ENCODE results near the gene LUZP2.

The LUZP2 gene

DNA sequence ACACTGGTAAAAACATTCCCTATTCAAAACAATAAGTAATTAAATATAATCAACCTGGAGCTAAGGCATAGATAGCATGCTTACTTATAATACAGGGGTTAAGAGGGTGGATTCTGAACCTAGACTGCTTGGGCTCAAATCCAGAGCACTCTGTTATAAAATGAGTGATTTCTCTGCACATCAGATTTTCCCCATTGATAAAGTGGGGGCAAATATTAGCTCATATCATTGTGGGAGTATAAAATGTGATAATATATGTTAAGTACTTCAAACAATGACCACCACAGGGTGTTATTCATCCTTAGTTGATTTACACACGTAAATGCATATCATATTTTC, 139.4 kb downstream of the LUZP2 start:
- DNase-seq: no peak

DNA sequence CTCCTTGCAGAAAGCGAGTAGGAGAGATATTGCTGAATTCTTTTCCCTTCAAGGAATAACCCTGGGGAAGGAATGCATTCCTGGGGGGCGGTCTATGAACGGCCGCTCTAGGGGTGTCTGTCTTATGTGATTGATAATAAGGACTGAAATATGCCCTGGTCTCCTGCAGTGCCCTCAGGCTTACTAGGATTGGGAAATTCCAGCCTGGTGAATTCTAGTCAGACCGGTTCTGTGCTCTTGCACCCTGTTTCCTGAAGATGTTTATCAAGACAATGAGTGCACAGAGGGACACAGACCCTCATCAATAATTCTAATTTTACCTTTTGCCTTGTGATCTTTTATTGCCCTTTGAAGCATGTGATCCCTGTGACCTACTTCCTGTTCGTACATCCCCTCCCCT, 140.7 kb downstream of the LUZP2 start:
- DNase-seq: no peak

DNA sequence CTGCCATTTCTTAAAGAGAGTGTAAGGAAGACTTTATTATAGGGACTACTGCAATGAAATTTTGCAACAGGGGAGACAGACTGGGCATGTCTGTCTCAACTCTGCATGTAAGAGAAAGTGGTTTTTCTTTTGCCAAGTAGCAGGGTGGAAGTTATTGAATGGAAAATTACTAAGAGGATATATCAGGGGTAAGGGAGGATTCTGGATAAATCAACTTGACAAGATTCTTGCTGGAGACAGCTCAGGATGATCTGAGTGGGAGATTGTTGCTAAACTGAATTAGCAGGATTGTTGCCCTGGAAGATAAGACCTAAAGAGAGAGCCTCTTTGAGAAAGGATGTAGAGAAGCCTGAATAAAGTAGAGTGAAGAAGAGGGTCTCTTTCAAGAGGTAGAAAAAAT, 145.8 kb downstream of the LUZP2 start:
- DNase-seq: no peak

GRCh38 chr11:24645563-24645962, 148.7 kb downstream of the LUZP2 start:
- no peak for DNase-seq

GRCh38 chr11:24651873-24652272, 155.0 kb downstream of the LUZP2 start:
- DNase-seq: no peak

DNA sequence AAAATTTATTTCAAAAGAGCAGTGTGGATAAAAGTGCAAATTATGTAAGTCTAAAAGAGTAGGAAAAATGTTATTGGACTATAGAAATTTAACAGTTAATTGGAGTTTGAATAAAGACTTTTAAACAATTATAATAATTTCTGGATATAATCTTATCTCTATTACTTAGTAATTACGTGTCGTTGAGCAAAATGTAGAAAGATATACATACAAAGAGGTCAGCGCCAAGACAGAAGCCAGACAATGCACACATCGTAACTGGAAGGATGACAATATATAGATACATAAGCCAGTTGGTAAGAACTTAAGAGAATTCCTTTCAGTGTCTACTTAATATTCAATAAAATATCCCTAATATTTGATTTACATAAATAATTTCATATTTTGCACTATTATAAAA, 157.0 kb downstream of the LUZP2 start:
- DNase-seq: no peak

DNA sequence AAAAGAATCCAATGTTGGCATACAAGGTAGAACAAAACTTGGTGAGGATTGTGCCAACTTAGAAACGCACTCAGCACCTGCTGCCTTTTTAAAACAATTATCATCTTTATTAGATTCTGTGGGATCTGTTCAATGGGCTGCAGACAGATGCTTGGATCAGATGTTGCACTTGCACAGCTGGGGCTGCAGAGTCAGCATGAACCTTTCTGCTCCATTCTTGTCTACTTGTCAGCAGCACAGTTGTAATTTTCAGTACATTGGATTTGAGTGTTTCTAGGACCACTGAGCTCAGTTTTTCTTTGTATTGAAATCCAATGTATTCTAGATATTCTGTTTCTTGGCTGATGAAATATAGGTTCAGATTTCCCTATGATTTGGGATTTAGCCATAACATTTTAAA, 164.5 kb downstream of the LUZP2 start:
- no peak for DNase-seq

DNA sequence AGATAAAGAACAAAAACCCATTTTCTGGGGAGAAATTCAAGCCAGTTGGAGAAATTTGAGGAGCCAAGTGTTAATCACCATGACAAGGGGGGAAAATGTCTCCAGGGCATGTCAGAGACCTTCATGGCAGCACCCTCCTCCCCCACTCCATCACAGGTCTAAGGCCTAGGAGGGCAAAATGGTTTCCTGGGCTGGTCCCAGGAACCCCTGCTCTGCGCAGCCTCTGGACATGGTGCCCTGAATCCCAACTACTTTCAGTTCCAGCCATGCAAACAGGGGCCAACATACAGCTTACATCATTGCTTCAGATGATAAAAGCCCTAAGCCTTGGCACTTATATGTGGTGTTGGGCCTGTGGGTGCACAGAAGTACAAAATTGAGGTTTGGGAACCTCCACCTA, 167.5 kb downstream of the LUZP2 start:
- DNase-seq: no peak

- DNase-seq: no peak
Measured at GRCh38 chr11:24667353-24667968, 170.6 kb downstream of the LUZP2 start.

- no peak for DNase-seq
Measured at GRCh38 chr11:24678703-24679348, 182.0 kb downstream of the LUZP2 start.

DNA sequence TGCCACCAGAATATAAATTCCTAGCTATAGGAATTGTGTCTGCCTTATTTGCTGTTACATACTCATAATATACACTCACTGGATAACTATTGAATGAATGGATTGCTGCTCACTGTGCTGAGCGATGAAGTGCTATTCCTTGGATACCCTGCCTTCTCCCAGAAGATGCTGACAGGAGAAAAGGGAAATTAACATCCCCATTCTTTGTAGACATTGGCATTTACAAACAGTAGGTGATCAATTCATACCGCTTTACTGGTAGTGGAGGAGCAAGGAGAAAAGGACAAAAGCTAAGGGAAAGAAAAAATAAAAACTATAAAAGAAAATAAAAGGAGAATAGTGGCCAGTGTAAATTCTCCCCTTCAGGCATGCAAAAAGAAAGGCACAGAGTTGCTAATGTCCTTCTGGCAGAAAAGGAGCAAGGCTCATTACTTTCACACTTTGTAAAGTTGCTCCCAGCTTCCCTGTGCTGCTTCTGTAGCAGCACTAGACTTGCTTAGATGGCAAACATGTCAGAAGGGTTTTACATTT, 183.0 kb downstream of the LUZP2 start:
- DNase-seq: no peak

GRCh38 chr11:24683583-24683982, 186.7 kb downstream of the LUZP2 start:
- no peak for DNase-seq

- DNase-seq: no peak
Measured at GRCh38 chr11:24685821-24686220, 189.0 kb downstream of the LUZP2 start.

DNA sequence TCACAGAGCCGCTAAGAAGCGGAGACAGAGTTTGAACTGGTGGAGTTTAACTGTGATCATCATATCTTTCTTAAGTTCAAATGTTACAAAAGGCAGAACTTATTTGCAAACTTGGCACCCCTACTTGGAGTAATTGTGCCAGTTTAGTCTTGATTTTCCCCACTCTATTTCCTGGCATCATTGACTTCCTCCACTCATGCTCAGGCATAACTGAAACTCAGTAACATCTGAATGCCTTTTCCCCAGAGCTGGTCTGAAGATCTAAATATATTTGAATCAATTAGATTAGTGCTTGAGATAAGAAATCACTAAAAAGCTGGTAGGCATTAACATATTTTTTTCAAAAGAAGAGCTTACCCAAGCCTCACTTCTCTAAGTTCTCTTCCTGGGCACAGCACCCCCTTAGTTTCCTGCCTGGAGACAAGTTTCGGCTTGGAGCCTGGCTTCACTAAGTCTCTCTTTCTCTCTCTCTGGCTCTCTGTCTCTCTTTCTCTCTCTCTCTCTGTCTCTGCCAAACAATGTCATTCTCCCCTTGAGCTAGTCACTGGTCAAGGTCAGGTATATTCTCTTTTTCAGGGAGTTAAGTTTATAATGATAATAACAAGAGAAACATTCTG, 190.8 kb downstream of the LUZP2 start:
- no peak for DNase-seq

- no peak for DNase-seq
Measured at GRCh38 chr11:24688981-24689380, 192.1 kb downstream of the LUZP2 start.

GRCh38 chr11:24697522-24698111, 200.8 kb downstream of the LUZP2 start:
- no peak for DNase-seq

DNA sequence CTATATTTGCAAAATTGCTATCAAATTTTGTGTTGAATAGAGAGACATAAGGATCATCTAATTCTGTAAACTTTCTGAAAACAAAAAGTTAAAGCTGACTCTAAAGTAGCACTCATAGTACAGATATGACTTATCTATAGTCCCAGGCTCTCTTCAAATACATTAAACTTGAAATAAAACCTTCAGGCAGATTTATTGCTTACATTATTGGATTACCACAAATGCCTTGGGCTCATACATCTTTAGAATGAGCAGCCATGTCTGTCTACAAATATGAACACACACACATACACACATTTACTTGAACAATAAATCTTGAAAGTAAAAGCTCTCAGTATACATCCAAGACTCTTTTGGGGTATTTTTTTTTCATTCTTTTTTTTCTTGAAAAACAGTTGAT, 207.9 kb downstream of the LUZP2 start:
- DNase-seq: no peak

DNA sequence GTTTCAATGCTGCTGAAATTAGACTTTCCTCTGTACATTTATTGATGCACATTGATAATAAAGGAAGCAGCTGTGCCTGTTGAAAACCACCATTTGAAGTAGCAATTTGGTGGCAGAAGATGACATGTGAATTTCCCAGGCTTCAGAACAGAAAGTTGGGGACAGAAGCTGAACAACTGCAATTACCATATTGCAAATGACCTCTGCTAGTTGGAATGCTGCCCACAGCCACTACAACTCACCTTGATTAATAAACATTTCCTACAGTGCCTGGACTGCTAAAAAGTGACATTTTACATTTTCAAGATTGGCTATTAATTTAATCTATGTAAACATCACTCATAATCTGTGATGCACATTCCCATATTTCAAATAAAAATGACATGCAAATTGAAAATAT, 208.6 kb downstream of the LUZP2 start:
- DNase-seq: no peak

DNA sequence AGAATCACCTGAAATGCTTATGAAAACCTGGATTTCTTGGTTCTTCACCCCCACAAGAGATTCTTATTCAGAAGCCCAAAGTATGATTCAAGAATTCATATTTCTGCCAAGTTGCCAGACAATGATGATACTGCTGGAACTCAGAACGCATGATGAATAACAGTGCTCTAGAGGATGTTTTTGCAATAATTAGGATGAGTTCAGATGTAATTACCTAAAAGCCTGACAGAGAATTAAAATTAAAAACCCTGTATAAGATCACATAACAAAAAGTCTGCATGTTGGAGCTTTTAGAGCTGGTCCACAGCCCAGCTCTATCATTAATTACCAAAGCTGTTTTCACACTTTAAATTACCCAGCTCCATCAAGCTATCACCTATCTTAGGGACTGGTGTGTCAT, 211.8 kb downstream of the LUZP2 start:
- DNase-seq: no peak

DNA sequence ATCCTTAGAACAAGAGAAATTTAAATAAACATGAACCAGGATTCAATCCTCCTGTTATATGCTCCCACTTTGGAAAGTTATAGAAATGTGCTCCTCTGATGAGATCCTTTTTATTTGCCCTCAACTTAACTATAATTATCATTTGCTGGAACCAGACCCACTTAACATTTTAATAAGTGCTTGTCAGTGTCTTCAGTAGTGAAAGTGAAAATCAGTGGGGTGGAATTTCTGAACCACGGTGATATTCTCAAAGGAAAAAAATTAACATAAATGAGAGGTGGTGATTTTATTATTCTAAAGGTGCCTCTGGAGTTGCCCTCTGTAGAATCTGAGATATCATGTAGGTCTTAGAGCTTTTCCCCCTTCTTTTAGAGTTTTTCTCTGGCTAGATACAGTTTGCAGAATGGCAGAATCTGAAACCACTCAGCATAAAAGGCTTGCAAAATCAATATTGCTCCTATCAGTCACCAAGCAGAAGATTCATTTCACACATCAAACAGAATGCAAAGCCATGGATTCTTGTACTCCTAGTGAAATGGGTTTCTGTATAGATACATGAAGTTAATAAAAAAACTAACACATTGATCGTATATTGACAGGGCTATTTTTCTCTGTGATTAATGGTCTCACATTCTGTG, 213.2 kb downstream of the LUZP2 start:
- DNase-seq: no peak

- no peak for DNase-seq
Measured at GRCh38 chr11:24714601-24715000, 217.7 kb downstream of the LUZP2 start.

GRCh38 chr11:24716403-24716802, 219.6 kb downstream of the LUZP2 start:
- DNase-seq: no peak

- DNase-seq: no peak
Measured at GRCh38 chr11:24723231-24723630, 226.4 kb downstream of the LUZP2 start.

DNA sequence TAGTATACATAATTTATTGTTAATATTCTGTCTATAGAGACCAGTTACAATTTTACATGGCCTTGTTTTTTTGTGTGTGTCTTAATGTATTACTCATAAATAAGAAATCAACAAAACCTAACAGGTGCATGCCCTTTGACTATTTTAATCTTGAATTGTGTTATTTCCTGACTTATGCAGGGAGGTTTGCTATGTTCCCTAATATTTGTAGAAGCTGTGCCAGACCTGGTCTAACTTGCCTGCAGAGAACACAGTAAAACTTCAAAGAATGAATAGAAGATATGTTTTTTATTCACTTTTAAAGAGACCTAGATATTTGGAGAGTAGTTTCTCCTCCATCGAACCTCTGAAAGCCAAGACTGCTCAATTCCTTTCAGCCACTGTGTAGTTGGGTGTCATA, 234.7 kb downstream of the LUZP2 start:
- DNase-seq: no peak
